Left forelimb (tissue), 1 donor: ENCODE results near the gene S100PBP.

Experiments
- DNase-seq: peaks from one replicate; pipeline ENCODE4 v3.0.0-alpha.2; 2018; ENCODE audit warnings: low spot score

The S100PBP gene

GRCh38 chr1:32830092-32830852 lies 12.8 kb downstream of the S100PBP start:
- DNase-seq, result no peak

- no peak for DNase-seq
Observed at GRCh38 chr1:32831878-32832277, 14.4 kb downstream of the S100PBP start.

DNA sequence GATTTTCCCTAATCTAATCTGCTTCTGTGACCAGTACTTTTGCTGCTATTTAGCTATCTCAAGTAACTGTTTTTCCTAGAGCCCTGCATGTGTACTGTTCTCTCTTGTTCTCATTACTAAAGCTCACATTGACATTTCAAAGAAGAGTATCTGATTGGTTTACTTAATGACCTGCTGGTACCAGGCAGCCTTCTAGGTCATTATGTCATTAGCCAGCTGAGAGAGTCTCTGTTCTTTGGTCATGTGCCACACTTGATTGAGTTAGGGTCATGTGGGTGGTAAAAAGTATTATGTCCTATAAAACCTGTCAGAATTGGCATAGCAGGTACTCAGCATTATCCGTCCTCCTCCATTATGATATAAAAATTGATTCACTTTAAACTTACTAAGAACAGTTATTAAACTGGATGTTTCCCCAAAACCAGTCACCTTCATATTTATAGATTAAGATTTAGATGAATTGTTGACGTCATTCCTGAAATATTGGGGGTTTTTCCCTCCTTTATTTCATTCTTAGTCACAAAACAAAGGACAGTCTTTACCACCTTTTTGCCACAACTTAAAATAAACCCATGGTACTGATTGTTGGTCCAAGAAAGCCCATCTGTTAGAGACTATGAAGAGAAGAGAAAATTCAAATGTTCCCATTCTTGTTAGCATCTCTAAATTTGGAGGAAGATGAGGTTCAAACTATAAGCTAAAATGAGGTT lies 31.1 kb downstream of the S100PBP start:
- no peak for DNase-seq

- no peak for DNase-seq
Observed at GRCh38 chr1:32855861-32856617, 38.6 kb downstream of the S100PBP start.

- DNase-seq, result no peak
Observed at GRCh38 chr1:32858136-32858535, 40.7 kb downstream of the S100PBP start.

DNA sequence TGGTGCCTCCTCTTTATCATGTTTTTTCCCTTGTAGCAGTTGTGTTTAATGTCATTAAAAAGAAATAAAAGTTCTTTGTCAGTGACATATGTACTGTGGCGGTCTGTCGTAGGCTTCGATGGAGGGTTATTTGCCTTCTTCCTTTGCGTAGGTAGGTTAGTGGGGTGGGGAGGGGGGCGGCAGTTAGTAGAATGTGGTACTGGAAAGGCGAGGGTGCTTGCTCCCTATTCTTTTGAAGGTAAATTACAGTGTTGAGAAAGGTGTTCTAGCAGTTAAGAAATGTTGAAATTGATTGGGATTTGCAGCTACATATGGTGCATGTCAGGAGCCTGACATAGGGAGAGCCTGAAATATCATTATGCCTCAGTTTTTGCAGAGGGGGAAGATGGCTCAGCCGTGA lies 41.3 kb downstream of the S100PBP start:
- DNase-seq, result no peak

DNA sequence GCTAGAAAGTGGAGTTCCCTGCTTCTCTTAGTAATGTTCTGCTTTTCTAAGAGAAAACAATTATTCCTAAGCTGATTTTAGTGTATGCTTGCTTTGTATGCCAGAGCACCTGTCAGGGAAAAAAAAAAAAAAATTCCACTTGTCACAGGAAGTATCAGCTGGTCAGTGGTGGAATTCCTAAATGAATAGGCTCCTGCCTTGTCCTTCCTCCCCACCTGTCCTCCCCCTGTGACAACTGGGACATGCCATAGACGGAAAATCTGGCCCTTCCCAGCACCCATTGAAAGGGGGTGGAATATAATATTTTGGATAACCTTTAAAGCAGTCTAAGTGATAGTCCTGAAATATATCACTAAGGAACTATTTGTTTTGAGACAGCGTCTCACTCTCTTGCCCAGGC lies 42.5 kb downstream of the S100PBP start:
- DNase-seq, result no peak

DNA sequence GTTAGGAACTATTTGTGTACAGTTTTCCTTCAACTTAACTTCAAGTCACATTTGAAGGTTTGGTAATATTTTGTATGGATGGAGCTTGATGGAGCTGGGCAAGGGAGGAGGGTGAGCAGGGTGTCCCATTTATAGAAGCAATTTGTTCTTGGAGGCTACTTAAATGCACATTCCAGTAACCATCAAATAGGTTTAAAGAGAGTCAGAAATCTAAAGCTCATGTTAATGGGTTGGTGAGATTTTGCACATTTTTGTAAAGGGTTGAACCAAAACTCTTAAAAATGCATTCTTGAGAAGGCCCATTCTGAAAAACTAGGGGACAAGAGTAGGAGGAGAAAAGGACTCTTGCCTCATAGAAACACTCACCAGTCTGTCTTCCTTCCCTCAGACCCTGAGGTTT lies 43.1 kb downstream of the S100PBP start:
- no peak for DNase-seq

DNA sequence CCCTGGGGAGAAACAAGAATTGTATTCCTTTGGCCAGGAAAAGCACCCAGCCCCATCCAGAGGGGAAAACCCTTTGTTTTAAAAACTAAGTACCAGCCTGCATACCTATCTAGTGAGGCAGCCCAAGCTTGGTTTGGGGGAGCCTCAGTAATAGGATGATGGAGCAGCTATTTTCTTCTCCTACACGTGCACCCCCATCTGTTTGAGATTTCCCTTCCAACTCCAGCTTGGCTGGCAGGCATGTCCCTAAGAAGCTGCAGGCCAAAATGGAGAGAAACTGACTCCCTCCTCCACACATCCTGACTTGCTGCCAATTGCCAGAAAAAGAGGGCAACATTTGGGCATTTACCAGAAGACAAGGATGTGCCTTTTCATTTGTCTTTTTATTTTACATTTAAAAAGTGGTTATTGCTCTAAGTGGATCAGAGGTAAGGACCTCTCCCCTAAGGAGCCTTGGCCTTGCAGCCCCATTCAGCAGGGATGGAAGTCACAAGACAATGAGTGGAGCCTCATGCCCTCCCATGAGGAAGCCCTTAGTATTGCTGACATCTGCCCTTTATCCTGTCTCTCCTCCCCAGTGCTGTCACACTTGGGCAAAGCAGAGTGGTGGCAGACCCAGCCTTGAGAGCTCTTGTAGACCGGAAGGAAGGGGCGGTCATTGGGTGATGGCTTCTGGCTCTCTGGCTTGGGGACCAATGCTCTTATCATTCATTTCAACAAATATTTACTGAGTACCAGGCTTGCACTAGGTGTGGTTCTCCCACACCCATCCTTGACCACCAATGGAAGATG lies 44.6 kb downstream of the S100PBP start:
- no peak for DNase-seq

GRCh38 chr1:32863218-32863880 lies 45.9 kb downstream of the S100PBP start:
- no peak for DNase-seq

- no peak for DNase-seq
Observed at GRCh38 chr1:32863881-32864245, 46.4 kb downstream of the S100PBP start.

- no peak for DNase-seq
Observed at GRCh38 chr1:32864375-32865019, 47.0 kb downstream of the S100PBP start.

DNA sequence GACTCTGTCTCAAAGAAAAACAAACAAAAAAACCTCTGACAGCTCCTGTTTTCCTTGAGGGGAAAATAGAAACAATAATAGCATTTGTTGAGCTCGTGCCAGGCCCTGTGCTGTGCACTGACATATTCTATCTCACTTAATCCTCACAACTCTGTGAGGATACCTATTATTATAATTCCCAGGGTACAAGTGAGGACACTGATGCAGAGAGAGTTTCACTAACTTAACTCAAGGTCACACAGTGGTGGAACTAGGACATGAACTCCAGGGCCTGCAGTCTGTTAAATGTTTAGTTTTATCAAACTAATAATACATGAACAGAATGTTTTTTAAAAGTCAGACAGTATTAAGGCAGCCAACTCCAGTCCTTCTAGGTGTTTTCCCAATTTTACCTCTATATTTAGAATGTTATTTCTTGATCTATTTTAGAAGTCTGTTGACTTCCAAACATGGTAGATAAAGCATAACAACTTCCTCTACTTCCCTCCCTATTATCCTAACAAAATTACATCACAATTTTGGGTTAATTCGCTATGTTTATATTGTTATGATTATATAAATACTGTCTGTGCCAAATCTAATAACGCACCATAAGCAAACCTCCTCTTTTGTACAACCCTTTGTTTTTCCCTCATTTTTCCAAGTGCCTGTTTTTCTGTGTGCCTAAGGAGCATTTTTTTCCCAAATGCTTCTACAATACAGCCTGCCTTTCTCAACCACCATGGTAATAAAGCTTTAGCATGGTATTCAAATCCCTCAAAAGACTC lies 48.4 kb downstream of the S100PBP start:
- DNase-seq, result no peak

GRCh38 chr1:32867151-32867550 lies 49.7 kb downstream of the S100PBP start:
- DNase-seq, result no peak

DNA sequence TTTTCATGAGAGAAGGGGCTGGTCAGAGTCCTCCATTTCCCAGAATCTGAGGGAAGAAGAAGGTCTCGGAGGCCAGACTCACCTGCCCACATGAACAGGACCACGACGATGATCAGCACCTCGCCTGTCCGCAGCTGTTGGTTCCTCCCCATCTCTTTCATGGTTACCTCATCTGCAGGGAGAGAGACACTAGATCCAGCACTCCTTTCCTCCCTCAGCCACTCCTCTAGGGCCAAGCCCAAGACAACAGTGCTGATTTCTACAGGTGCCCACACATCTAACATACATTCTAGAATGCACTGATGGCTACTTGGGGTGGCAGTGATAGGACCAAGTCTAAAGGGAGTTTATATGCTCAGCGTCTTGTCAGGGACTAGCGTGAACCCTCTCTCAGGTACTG lies 50.2 kb downstream of the S100PBP start:
- no peak for DNase-seq

DNA sequence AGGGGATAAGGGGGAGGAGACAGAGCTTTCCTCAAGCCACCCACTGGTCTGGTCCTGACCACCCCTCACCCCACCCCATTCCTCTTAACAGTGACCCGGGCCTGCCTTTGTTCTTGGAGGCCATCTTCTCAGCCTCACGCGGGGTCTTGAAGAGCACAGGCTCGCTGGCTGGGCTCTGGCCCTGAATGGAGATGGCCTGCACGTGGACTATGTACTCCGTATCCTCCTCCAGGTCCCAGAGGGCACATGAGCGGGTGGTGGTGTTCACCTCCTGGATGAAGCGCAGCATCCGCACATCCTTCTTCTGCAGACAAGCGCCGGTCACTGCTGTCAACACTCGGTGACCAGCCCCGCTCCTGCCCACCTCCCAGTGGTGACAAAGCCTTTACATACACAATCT lies 50.6 kb downstream of the S100PBP start:
- DNase-seq, result no peak

GRCh38 chr1:32868806-32869455 lies 51.5 kb downstream of the S100PBP start:
- DNase-seq, result no peak

DNA sequence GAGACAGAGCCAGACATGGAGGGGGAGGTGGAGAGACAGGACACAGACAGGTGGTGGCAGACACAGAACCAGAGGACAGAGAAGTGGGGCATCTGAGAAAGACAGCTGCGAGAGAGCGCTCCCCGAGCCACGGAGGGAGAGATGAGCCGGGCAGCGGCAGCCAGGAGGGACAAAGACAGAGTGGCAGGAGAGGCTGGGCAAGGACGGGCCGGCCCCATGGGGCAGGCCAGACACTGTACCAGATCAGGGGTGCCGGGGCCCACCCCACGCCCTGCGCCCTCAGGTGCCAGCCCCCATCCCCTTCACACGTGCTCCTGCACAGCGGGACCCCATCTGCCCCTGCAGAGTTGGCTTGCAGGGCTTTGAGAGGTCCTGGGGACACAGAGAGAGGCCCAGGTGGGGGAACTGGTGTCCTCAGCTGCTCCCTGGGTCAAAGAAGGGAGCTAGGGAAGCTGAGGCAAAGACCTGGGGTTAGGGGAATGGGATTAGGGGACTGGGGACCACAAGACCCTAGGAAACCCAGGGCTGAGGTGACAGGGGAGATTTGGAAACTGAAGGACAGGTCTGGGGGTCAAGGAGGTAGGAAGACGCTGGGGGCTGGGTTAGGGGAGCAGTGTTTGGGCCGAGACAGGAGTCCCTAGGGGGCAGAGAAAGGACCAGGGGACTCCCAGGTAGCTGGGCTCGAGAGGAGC lies 52.6 kb downstream of the S100PBP start:
- no peak for DNase-seq
